LNCaP clone FGC (cell line): Measurements from ENCODE around the gene TEX19.

Source experiments
- DNase-seq: peaks from one replicate; pipeline ENCODE4 v3.0.0-alpha.2; 2011; ENCODE audit warnings: low read depth
- H3K4me3 ChIP-seq: 2 replicates; pipeline ENCODE4 v1.5.1; 2011; ENCODE audit warnings: mild to moderate bottlenecking, low read depth, low read length, control low read depth
- CTCF ChIP-seq: IDR thresholded peaks from 2 replicates; pipeline ENCODE4 v1.5.1; 2012; ENCODE audit warnings: mild to moderate bottlenecking; ENCODE audit not compliant: control insufficient read depth, insufficient read depth; ENCODE audit errors: extremely low read depth

Gene TEX19

GRCh38 chr17:82400206-82400605, 41.2 kb downstream of the TEX19 start:
- DNase-seq = no peak
- no peak for TF ChIP-seq CTCF
- no peak overlapping the region for H3K4me3 ChIP-seq

GRCh38 chr17:82400830-82401229, 41.8 kb downstream of the TEX19 start:
- H3K4me3 ChIP-seq = no peak overlapping the region
- TF ChIP-seq CTCF = no peak
- no peak for DNase-seq

GRCh38 chr17:82402865-82403264, 43.8 kb downstream of the TEX19 start:
- no peak for TF ChIP-seq CTCF
- DNase-seq = no peak

GRCh38 chr17:82403662-82404660, 44.9 kb downstream of the TEX19 start:
- TF ChIP-seq CTCF = no peak
- no peak overlapping the region for H3K4me3 ChIP-seq
- DNase-seq = no peak

More at GRCh38 chr17:82402865-82403264, 43.8 kb downstream of the TEX19 start:
- no peak overlapping the region for H3K4me3 ChIP-seq

- no peak for TF ChIP-seq CTCF
- H3K4me3 ChIP-seq = no peak overlapping the region
- DNase-seq = no peak
Observed at GRCh38 chr17:82405051-82405450, 46.0 kb downstream of the TEX19 start.

- no peak for TF ChIP-seq CTCF
- no peak overlapping the region for H3K4me3 ChIP-seq
- DNase-seq = no peak
Observed at GRCh38 chr17:82406131-82406671, 47.2 kb downstream of the TEX19 start.
